ENCODE data around the gene LMCD1.
A peak's percentile ranks its signal among the peaks of the same experiment; 100 is the strongest.

LMCD1 gene

DNA sequence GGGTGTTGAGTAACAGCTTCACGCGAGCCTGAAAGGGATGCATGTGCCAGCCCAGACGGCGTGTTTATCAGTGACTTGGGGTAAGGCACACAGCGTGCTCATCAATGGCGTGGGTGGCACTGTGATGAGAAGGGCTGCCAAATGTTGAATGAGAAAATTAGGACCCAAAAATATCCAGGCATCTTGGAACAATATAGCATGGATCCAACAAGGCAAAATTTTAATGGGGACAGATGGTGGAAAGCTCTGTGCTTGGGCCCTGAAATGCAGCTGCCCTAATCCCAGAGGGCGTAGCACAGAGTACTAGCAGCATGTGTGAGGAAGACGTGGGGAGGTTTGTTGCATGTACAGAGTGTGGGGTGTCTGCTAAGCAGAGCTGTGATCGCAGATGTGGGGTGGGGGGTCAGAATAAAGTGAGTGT lies 94.1 kb downstream of the LMCD1 start:
- no peak for DNase-seq

DNA sequence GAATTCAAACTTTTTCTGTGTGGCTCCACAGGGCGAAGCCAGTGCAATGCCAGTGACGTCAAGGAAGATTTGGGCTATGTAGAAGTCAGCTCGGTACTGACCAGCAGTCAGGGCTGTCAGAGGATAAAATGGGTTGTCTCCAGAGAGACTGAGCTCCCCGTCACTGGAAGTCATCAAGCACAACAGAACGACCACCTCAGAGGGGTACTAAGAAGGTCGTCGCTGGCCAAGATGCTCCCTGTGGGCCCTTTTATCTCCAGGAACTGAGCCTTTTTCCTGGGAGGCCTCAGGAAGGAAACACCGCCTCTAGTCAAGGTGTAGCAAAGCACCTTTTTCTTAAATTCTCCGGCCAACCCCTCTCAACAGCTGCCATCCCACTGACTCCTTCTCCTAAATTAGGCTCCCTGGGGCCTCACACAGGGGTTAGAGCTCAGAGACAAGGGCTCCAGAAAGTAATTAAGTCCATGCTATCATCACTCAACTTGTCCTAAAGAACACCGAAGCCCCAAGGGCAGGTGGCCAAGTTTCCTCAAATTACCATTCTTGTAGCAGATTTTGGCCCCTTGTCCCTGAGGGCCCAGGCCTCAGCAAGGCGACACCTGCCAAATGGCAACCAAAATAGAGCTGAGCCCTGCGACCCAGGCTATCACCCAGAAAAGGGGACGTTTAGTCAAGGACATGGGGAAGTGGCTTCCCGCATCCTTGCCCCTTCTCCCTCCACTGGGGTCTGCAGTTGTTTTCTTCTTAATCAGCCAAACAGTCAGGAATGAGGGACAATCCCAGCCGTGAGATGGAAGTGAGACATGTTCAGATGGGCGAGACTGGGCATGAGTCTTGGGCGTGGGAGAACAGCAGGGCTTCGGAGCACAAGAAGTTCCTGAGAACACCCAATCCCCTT lies 94.9 kb downstream of the LMCD1 start:
- no peak for DNase-seq

DNA sequence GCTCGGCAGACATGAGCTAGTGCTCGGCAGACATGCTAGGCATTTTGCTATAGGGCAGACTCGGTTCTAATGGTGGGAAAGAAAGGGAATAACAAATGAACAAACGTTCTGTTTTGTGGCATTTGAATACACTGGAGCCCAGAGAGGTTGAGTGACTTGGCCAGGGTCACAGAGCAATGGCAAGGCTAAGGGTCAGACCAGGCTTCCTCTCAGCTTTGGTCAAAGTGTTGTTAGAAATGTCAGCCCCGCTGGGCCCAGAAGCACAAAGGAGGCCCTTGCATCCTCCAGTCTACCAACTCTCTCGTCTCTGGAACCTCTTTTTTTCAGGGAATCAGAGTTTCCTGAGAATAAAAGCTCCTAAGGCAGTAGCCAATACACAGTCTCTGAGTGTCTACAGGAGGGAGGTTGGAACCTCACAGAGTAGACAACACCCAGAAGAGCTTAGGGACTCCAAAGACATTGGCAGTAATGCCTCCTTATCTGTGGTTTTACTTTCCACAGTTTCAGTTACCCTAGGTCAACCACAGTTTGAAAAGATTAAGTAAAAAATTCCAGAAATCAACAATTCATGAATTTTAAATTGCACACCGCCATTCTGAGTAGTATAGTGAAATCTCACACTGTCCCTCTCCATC lies 95.7 kb downstream of the LMCD1 start:
- no peak for DNase-seq

DNA sequence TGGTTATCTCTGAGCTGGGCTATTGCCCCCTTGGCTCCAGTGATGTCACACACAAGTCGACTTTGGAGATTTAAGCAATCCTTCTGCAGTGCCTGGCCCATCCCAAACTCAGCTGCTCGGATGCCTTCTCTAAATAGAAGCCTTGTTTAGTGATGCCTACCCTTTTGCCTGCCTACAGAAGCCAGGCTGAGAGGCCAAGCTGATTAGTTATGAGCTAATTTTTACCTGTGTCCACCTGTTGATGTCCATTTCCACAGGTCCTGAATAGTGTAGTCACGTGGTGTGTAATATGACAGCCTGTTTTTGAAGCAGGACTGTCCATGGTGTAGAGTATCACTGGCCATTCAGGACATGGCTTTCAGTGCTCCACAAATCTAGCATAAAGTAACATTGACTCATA lies 97.5 kb downstream of the LMCD1 start:
- DNase-seq, result no peak

DNA sequence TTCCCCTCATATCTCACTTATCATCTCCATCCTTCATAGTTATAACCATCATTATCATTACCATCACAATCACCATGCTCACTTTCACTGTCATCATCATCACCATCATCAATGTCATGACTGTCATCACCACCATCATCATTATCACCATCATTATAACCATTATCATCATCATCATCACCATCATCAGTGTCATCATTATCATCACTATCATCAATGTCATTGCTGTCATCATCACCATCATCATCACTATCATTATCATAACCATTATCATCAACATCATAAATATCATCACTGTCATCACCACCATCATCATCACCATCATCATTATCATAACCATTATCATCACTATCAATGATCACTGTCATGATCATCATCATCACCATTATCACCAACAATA lies 98.8 kb downstream of the LMCD1 start:
- DNase-seq, result no peak

DNA sequence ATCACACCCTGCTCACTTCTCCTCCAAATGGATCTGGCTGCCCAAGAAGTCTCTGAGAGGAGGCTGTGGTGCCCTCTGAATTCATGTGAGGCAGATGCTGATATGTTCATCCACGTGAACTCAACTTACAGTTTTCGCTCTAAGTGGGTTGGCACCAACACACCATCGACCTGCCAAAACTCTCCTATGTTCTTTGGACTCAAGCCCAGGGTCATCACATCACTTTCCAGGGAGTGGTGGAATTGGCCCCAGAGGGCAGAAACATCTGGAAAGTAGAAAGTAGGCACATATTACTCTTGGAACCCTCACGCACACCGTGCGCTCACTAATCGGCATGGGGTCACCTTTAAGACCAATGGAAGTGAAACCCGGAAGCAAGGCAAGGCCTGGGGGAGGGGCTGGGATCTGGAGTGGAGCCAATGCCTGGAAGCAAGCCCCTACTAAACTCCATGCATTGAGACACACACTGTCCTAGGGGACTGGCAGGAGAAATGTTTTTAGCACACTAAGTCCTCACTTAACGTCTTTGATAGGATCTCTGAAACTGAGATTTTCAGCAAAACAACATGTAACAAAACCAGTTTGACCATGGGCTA lies 101.6 kb downstream of the LMCD1 start:
- DNase-seq, result no peak

DNA sequence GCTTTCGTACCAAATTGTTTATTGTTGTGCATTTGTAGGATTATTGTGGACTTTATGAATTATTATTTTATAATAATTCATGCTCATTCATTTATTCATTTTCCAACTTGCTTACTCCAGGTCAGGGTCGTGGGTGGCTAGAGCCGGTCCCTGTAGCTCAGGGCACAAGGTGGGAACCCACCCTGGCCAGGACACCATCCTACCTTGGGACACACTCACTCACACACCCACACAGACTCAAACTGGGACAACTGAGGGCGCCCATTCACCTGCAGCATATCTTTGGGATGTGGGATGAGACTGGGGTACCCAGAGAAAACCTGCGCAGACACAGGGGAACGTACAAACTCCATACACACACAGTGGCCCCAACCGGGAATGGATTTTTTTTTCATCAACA lies 102.4 kb downstream of the LMCD1 start:
- DNase-seq, result no peak

DNA sequence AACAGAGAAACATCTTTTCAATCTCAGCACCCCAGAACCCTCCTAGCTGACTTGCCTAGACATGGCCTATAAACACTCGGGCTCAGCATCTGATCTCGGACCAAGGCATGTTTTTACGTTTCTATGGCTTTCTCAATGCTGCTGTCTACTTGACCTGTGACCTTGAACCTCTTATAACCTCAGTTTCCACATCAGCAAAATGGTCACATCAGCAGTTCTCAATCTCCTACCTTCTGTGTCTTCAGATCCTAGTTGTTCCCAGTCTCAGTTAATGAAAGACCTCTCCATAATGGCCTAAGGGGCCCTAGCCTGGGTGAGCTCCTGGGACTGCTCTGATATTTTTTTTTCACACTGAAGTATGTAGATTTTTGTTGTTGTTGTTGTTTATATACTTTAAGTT lies 103.4 kb downstream of the LMCD1 start:
- no peak for DNase-seq

DNA sequence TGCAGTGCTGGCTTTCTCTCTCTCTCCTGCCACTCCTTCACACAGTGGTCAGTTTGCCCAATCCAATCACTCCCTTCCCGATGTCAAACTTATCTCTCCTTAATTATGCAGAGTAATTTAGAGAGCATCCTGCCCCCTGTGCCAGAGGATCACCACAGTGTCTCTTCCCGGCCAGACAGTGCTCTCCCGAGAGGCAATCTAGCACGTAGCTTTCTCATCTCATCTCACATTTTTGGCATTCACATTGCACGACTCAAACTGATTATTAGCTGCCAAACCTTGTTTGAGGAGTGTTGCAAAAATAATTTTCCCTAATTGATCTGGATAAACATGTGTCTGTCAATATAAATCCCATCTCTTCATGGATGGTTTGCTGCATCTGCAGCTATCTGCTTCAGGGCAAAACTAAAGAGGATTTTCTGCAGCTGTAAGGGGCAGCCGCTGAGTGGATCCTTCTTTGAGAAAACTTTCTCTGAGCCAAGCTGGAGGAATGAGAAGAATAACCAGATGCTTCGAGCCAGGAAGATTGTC lies 105.1 kb downstream of the LMCD1 start:
- DNase-seq, result no peak

DNA sequence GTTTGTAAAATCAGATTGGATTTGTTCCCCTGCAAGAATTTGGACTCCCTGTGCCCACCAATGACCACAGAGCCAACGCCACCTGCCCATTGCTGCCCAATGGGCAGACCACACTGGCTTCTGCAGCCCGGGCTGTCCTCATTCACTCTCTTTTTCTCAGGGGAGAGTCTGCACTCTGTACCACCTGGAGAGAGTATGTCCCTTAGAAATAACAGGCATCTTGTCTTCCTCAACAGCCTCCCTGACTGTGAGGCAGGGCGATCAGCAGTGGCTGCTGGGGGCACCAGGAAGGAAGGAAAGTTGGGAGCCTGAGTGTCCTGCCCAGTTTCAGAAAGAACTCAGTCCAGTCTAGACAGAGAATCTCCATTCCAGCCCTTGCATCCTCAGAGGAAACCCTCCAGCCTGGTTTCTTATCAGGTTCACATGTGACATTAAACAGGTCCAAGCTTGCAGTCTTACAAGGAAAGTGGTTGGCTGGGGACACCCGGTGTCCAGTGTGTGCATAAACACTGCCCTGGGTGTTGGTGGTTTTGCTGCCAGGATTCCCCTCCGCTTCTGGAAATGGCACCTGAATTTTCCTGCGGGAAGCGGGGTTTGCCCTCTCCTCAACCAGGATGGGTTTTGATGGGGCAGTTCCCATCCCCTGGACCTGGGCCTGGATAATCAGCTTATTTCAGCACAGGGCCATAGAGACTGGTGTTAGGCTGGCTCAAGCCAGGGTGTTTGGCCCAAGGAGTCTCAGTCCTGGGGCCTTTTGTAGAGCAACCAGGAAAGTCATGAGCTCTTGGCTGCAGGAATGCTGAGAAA lies 105.8 kb downstream of the LMCD1 start:
- DNase-seq, result peak; percentile 60

DNA sequence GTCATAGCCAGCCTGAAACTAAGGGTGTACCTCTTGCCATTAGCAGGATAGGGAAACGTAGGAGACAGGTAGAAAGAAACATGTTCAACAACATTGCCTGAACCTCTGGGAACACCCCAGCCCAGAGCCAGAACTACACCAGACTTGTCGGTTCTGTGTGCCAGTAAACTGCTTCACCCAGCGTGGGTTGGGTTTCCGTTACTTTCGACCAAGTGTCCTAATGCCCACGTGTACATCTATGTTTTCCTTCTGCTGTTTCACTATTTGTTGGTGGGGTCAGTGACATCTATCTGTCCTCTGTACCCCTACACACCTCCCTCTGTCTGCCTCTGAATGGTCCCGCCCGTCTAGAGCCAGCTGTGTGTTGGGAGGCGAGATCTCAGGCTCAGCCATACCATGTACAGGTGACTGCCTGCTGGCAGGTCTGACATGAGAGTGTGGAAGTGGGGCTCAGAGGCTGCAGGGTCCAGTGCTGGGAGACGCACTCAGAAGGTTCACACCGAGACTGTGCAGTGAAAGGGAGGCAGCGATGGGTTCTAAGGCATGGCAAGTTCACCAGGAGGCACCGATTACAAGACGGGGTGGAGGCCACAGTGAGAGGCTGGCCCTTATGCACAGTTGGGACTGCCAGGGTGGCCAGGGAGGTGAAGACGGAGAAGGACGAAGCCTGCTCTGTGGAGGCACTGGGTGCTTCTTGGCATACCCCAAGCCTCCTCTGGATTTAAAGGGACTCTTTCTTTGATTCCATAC lies 106.6 kb downstream of the LMCD1 start:
- DNase-seq, result no peak

DNA sequence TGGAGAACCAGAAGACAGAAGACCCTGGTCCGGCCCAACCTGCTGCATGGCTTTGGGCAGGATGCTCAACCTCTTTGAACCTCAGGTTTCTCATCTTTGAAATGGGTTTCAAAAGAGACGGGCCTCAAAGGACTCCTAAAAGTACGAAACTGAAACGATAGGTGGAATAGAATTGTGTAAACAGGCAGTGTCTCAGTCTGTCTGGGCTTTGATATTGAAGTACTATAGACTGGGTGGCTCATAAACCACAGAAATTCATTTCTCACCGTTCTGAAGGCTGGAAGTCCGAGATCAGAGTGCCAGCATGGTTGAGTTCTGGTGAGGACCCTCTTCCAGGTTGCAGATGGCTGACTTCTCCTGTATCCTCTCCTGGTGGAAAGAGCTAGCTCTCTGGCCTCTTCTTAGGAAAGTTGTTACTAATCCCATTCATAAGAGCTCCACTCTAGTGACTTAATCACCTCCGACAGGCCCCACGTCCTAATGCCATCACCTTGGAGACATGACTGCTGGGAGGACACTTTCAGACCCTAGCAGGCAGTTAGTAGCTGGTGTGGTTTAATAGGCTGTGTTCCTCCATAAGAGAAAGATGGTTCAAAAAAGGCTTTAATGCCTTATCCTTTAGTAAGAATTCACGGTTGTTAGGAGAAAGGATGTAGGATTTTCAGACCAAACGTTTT lies 107.3 kb downstream of the LMCD1 start:
- DNase-seq, result no peak

DNA sequence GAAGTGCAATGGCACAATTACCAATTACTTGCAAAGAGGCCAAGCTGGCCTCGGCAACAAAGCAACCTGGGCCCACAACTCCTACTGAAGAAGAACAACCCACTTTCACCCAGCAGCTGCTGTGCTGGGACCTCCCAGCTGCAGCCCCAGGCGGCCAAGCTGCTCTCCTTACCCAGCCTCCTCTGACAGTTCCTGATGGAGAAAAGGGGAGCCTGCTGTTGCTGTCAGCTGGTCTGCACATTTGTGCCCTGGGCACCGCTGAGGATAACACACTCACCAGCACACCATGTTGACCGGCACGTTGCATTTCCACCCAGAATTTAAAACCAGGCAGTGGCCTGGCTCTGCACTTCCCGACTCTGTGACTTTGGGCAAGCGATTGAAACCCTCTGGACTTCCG lies 109.3 kb downstream of the LMCD1 start:
- no peak for DNase-seq

DNA sequence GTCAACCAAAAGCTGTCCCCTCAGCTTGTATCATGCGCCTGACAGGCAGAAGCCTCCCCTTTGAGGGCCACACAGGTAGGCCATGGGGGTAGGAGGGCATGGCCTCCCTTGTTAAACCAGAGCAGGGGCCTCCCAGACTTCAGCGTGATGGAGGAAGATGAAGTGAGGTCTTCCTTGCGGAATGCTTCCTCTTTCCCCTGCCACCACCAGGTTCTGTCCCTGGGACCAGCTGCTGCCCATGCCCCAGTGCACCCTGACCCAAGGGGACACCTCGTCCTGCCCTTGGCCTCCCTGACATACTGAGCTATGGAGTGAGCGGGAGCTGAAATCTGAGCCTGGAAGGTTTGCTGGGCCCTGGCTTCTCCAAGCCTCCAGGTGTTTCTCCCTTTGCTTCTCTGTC lies 116.3 kb downstream of the LMCD1 start:
- DNase-seq, result no peak

DNA sequence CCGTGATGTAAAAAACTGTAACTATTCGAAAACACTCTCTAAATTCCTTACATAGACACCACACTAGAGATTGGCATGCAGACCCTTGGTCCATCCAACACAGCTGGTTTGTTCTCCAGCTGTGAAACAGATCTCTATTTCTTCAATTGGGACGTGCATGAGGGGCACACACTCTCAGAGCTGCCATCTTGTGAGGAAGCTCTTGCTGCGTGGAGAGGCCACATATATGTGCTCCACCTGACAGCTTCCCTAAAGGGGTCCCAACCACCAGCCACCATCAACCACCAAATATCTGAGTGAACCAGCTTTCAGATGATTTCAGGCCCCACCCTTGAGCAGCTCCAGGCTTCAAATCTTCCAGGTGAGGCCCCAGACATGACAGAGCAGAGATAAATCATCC lies 117.3 kb downstream of the LMCD1 start:
- DNase-seq, result no peak

DNA sequence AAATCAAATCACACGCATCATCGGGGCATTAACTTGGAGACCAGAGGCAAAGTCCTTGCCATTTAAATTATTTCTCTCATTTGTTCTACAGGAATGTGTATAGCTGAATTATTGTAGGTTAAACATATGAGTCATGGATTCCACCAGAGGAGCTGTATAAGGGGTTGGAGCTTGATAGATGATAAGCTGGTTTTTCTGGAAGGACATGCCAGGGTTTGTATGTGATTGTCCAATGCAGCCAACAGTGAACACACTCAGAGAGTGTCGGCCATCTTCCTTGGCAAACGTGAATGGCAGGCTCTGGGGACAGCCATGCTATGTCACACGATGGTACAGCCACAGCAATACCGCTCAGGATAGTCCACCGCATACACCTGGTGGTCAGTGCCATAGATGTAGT lies 117.9 kb downstream of the LMCD1 start:
- peak; percentile 34 for DNase-seq

DNA sequence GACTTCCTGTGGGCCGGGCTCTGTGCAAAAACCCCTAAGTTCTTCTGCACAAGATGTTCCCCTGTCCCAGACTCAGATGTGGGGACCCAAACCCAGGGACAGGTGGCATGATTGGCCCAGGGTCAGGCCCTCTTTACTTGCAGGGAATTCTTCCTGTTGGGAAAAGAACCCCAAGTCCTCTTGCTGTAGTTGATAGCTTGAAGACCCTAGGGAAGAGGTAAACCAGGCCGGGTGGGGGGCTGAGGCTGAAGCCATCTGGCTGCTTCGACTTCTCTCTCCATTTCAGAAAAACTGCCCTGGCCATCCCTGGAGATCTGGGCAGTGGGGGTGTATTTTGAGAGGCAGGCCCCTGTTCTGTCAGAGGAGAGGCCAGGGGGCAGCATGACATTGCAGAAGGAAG lies 119.5 kb downstream of the LMCD1 start:
- DNase-seq, result no peak

DNA sequence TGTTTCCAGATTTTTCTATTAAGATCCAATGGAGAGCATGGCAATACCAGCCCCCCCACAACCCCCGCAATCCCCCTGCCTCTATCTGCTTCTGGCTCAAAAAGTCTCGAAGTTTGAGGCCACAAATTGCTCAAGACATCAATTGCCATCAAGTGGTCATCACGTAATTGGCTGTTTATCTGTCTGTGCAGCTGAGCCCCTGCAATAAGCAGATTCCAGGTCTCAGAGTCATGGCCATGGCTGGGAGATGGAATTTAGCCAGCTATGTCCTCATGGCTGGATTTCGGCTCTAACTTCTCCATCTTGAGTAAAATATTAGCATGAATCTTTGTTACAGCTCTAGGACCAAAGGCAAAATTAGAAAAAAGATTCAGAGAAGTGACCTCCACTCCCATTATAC lies 120.2 kb downstream of the LMCD1 start:
- DNase-seq, result peak; percentile 89

DNA sequence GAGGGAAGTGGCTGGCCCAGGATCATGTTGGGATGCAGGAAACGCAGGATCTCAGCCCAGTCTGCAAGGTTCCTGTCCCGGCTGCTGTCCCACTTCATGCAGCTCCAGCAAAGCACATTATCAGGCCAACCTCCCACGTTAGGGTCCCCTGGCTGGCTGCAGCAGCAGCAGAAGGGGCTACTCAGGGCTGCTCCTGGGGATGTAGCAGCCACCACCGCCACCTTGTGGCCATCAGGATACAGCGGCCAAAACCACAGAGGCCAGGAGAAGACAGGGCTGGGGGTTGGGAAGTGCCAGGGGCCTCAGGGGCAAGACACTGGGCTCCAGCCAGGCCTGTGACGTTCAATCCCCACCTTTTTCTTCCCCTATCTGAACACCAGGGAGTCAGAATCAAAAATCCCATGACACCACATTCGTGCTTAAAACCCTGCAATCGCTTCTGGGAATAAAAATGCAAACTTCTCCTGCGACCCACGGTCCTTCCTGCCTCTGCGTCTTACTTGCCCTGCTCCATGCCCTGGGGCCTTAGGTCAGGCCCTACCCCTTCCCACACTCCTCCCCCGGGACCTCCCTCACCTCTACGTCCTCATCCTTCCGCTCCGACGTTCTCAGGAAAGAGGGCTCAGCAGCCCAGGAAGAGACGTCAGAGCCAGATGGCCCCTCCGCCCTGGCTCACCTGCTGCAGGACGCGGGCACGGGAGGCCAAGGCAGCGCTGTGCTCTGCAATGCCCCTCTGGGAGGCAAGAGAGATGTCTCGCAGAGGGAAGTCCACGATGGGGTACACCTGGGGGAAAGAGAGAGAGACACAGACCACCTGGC lies 121.5 kb downstream of the LMCD1 start:
- peak; percentile 51 for DNase-seq

DNA sequence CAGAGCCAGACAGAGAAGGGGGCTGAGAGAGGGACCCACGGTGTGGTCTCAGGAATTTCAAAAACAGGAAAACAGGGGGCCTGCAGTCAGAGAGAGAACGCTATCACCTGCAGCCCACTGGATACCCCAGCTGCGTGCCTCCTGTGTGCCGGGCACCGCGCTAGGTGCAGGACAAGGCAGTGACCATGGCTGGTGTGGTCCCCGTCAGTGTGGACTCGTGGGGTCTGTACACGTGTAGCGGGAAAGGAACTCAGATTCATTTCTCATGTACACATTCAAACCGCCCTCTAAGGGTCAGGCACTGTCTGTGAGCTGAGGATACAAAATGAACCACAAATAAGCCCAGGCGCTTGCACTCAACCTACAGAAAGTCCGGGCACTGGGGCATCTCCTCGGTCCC lies 122.1 kb downstream of the LMCD1 start:
- no peak for DNase-seq
